Measurements from ENCODE around the gene QTRT2. TPM values are rescaled to one million over a fixed set of nuclear protein-coding genes. Genes with fewer than 3 reads are reported as not detected.

The QTRT2 gene
- total and polyA plus RNA-seq, 9 of the 15 experiments (the other 6 are each of a cell fraction or from before 2014, with no cell fraction given) = 10.2 to 25.1 (median 17.3) TPM

GRCh38 chr3:114132500-114132899 is 76.0 kb downstream of the QTRT2 start:
- ATAC-seq (no peak), DNase-seq (ENCODE audit: extremely low read depth in 1 of 4, low spot score in 3 of 4) (no peak), FAIRE-seq (no peak)
- Histone ChIP-seq H3K9me3 (replicated peaks; ENCODE audit: control insufficient read depth, insufficient read depth, low read depth, low read length) (no peaks in the 10 kb centered on the region), H4K20me1 (replicated peaks; ENCODE audit: control insufficient read depth, insufficient read depth, low read length) (no peaks in the 10 kb centered on the region), H3K4me2 (ENCODE audit: insufficient read depth, low read length) (no peak overlapping the region), H3K4me1 (replicated peaks in 1 of 2; ENCODE audit: control insufficient read depth in 2 of 2, insufficient read depth in 2 of 2, low read length in 2 of 2) (no peaks in the 10 kb centered on the region), H3K9me1 (ENCODE audit: control insufficient read depth, insufficient read depth, low read length) (no peaks in the 10 kb centered on the region), H3K9ac (ENCODE audit: insufficient read depth in 1 of 2, low read depth in 2 of 2, low read length in 2 of 2) (no peak overlapping the region), H3K27ac (ENCODE audit: extremely low read depth, low read depth, low read length) (no peak overlapping the region), H3K4me3 (no peak overlapping the region), H3K79me2 (ENCODE audit: control insufficient read depth, insufficient read depth, low read length) (no peaks in the 10 kb centered on the region), H3K27me3 (ENCODE audit: control insufficient read depth in 2 of 2, insufficient read depth in 2 of 2, low read length in 2 of 2) (peaks cover 0 to 5% of the 10 kb centered on the region in 2 experiments; a peak in 2 of 5 replicates), H3K36me3 (ENCODE audit: control insufficient read depth, insufficient read depth, low read length) (no peaks in the 10 kb centered on the region), H2AFZ (ENCODE audit: low read depth, low read length) (no peak overlapping the region)
- 8% methylated on average over 3 of the region's 3 CpGs for WGBS (ENCODE audit: insufficient coverage, low coverage, missing lambda C conversion rate)
- CTCF ChIA-PET (ENCODE audit: low intra/inter-chr PET ratio) = no interaction called here
- in situ Hi-C loops (cut with MboI) (no loop called here), intact Hi-C loops (cut with micrococcal nuclease) (no loop called here)
- no TSS peak for BruUV-seq (replicated peaks)
- TF ChIP-seq CHCHD3 (CRISPR knock-in tag; IDR thresholded peaks at IDR 0.05) (no peak), ZNF121 (CRISPR knock-in tag; conservative IDR thresholded peaks at IDR 0.05) (no peak), STAG1 (CRISPR knock-in tag; IDR thresholded peaks at IDR 0.05; ENCODE audit: borderline replicate concordance) (no peak), MAZ (CRISPR knock-in tag; conservative IDR thresholded peaks at IDR 0.05 in 1 of 2, IDR thresholded peaks at IDR 0.05 in 1 of 2) (no peak)
- POLR2A ChIA-PET = no interaction called here

DNA sequence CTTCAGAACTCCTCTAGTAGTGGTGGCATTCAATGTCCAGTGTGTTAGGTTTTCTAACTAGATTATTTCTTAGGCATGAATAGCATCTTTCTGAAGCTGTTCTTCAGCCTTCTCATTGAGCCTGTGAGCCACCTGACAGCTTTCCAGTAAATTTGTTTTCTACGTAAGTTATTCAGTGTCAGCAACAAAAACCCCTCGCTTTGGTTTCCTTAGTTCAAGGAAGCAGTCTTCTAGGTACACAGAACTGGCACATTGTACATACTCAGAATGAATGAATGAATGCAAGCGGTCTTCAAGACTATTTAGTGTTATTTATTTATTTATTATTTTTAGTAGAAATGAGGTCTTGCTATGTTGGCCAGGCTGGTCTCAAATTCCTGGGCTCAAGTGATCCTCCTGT is 77.4 kb downstream of the QTRT2 start:
- Histone ChIP-seq H3K9ac (ENCODE audit: insufficient read depth in 1 of 2, low read depth in 2 of 2, low read length in 2 of 2) (no peak overlapping the region), H3K9me1 (ENCODE audit: control insufficient read depth, insufficient read depth, low read length) (no peaks in the 10 kb centered on the region), H3K4me1 (replicated peaks in 1 of 2; ENCODE audit: control insufficient read depth in 2 of 2, insufficient read depth in 2 of 2, low read length in 2 of 2) (no peaks in the 10 kb centered on the region), H3K36me3 (ENCODE audit: control insufficient read depth, insufficient read depth, low read length) (no peaks in the 10 kb centered on the region), H3K27me3 (ENCODE audit: control insufficient read depth in 2 of 2, insufficient read depth in 2 of 2, low read length in 2 of 2) (no peaks in the 10 kb centered on the region), H3K4me3 (no peak overlapping the region), H3K79me2 (ENCODE audit: control insufficient read depth, insufficient read depth, low read length) (no peaks in the 10 kb centered on the region), H3K27ac (ENCODE audit: extremely low read depth, low read depth, low read length) (no peak overlapping the region), H3K9me3 (replicated peaks; ENCODE audit: control insufficient read depth, insufficient read depth, low read depth, low read length) (no peaks in the 10 kb centered on the region), H4K20me1 (replicated peaks; ENCODE audit: control insufficient read depth, insufficient read depth, low read length) (no peaks in the 10 kb centered on the region), H2AFZ (ENCODE audit: low read depth, low read length) (no peak overlapping the region), H3K4me2 (ENCODE audit: insufficient read depth, low read length) (no peak overlapping the region)
- in situ Hi-C loops (cut with MboI) = no loop called here
- ATAC-seq (no peak), FAIRE-seq (no peak), DNase-seq (ENCODE audit: extremely low read depth in 1 of 4, low spot score in 3 of 4) (no peak)
- TF ChIP-seq PTTG1 (tag; IDR thresholded peaks at IDR 0.05; ENCODE audit: low read depth) (no peak), PHB2 (IDR thresholded peaks at IDR 0.05; ENCODE audit: low read depth) (no peak)
- WGBS (ENCODE audit: insufficient coverage, low coverage, missing lambda C conversion rate) = 0% methylated on average over 2 of the region's 3 CpGs
- intact Hi-C loops (cut with micrococcal nuclease) = no loop called here
- BruUV-seq (replicated peaks) = no TSS peak
- ChIA-PET POLR2A (no interaction called here), CTCF (ENCODE audit: low intra/inter-chr PET ratio) (no interaction called here)

Other genes with a start within 250 kb of the QTRT2 start
- gene GRAMD1C, start 217.9 kb upstream of the QTRT2 start, total RNA-seq (2014; rRNA removed) = not detected in 2 replicates
- gene GRAMD1C, start 217.9 kb upstream of the QTRT2 start, total RNA-seq (2014; rRNA removed; fragmentation: Illumina TruSeq; extraction: Trizol) = not detected in 2 replicates
- gene GRAMD1C, start 217.9 kb upstream of the QTRT2 start, total RNA-seq (2015; rRNA removed; fragmentation: Illumina TruSeq; extraction: Trizol) = not detected in 2 replicates
- gene GRAMD1C, start 217.9 kb upstream of the QTRT2 start, total RNA-seq (2021) = not detected in 2 replicates
- gene GRAMD1C, start 217.9 kb upstream of the QTRT2 start, polyA plus RNA-seq (2011; rRNA removed) = not detected in 2 replicates
- gene GRAMD1C, start 217.9 kb upstream of the QTRT2 start, polyA plus RNA-seq (2014; fragmentation: Illumina TruSeq; extraction: Trizol) = not detected in 2 replicates
- gene GRAMD1C, start 217.9 kb upstream of the QTRT2 start, polyA plus RNA-seq (2014; fragmentation: Nextera tagmentation; extraction: Ambion mirVana) = not detected
- 0.07 TPM in 1 of 2 replicates, not detected in the other for gene GRAMD1C, start 217.9 kb upstream of the QTRT2 start, polyA plus RNA-seq (2014; rRNA removed)
- gene ZDHHC23, start 108.7 kb upstream of the QTRT2 start, total RNA-seq (2014; rRNA removed) = 0.27 and 1.0 TPM in 2 replicates
- 0.55 and 1.5 TPM in 2 replicates for gene ZDHHC23, start 108.7 kb upstream of the QTRT2 start, total RNA-seq (2014; rRNA removed; fragmentation: Illumina TruSeq; extraction: Trizol)
- 0.40 and 0.41 TPM in 2 replicates for gene ZDHHC23, start 108.7 kb upstream of the QTRT2 start, total RNA-seq (2015; rRNA removed; fragmentation: Illumina TruSeq; extraction: Trizol)
- gene ZDHHC23, start 108.7 kb upstream of the QTRT2 start, total RNA-seq (2021) = 1.1 and 1.6 TPM in 2 replicates
- gene ZDHHC23, start 108.7 kb upstream of the QTRT2 start, polyA plus RNA-seq (2011; rRNA removed) = 0.60 and 2.7 TPM in 2 replicates
- gene ZDHHC23, start 108.7 kb upstream of the QTRT2 start, polyA plus RNA-seq (2014; fragmentation: Illumina TruSeq; extraction: Trizol) = 0.82 and 0.97 TPM in 2 replicates
- under 1 TPM; 0.22 to 0.25 TPM for gene ZDHHC23, start 108.7 kb upstream of the QTRT2 start, polyA plus RNA-seq (2014; fragmentation: Nextera tagmentation; extraction: Ambion mirVana)
- gene ZDHHC23, start 108.7 kb upstream of the QTRT2 start, polyA plus RNA-seq (2014; rRNA removed) = 1.0 TPM in 2 replicates
- 0.18 and 0.29 TPM in 2 replicates for gene CCDC191, start 211 bp upstream of the QTRT2 start, total RNA-seq (2014; rRNA removed)
- 0.47 and 0.83 TPM in 2 replicates for gene CCDC191, start 211 bp upstream of the QTRT2 start, total RNA-seq (2014; rRNA removed; fragmentation: Illumina TruSeq; extraction: Trizol)
- gene CCDC191, start 211 bp upstream of the QTRT2 start, total RNA-seq (2015; rRNA removed; fragmentation: Illumina TruSeq; extraction: Trizol) = 0.22 and 0.38 TPM in 2 replicates
- gene CCDC191, start 211 bp upstream of the QTRT2 start, total RNA-seq (2021) = 0.09 and 0.11 TPM in 2 replicates
- 0.39 and 0.42 TPM in 2 replicates for gene CCDC191, start 211 bp upstream of the QTRT2 start, polyA plus RNA-seq (2011; rRNA removed)
- 0.28 and 0.52 TPM in 2 replicates for gene CCDC191, start 211 bp upstream of the QTRT2 start, polyA plus RNA-seq (2014; fragmentation: Illumina TruSeq; extraction: Trizol)
- under 1 TPM; 0.10 to 0.55 TPM for gene CCDC191, start 211 bp upstream of the QTRT2 start, polyA plus RNA-seq (2014; fragmentation: Nextera tagmentation; extraction: Ambion mirVana)
- 0.03 and 0.17 TPM in 2 replicates for gene CCDC191, start 211 bp upstream of the QTRT2 start, polyA plus RNA-seq (2014; rRNA removed)
- not detected in 2 replicates for gene DRD3, start 122.3 kb downstream of the QTRT2 start, total RNA-seq (2014; rRNA removed)
- gene DRD3, start 122.3 kb downstream of the QTRT2 start, total RNA-seq (2014; rRNA removed; fragmentation: Illumina TruSeq; extraction: Trizol) = not detected in 2 replicates
- not detected in 2 replicates for gene DRD3, start 122.3 kb downstream of the QTRT2 start, total RNA-seq (2015; rRNA removed; fragmentation: Illumina TruSeq; extraction: Trizol)
- gene DRD3, start 122.3 kb downstream of the QTRT2 start, total RNA-seq (2021) = not detected in 2 replicates
- gene DRD3, start 122.3 kb downstream of the QTRT2 start, polyA plus RNA-seq (2011; rRNA removed) = not detected in 2 replicates
- not detected in 2 replicates for gene DRD3, start 122.3 kb downstream of the QTRT2 start, polyA plus RNA-seq (2014; fragmentation: Illumina TruSeq; extraction: Trizol)
- not detected for gene DRD3, start 122.3 kb downstream of the QTRT2 start, polyA plus RNA-seq (2014; fragmentation: Nextera tagmentation; extraction: Ambion mirVana)
- not detected in 2 replicates for gene DRD3, start 122.3 kb downstream of the QTRT2 start, polyA plus RNA-seq (2014; rRNA removed)
- 0.05 TPM in 1 of 2 replicates, not detected in the other for gene ZNF80, start 180.8 kb downstream of the QTRT2 start, total RNA-seq (2014; rRNA removed)
- 0.06 TPM in 1 of 2 replicates, not detected in the other for gene ZNF80, start 180.8 kb downstream of the QTRT2 start, total RNA-seq (2014; rRNA removed; fragmentation: Illumina TruSeq; extraction: Trizol)
- 0.04 TPM in 1 of 2 replicates, not detected in the other for gene ZNF80, start 180.8 kb downstream of the QTRT2 start, total RNA-seq (2015; rRNA removed; fragmentation: Illumina TruSeq; extraction: Trizol)
- gene ZNF80, start 180.8 kb downstream of the QTRT2 start, total RNA-seq (2021) = not detected in 2 replicates
- gene ZNF80, start 180.8 kb downstream of the QTRT2 start, polyA plus RNA-seq (2011; rRNA removed) = 0.03 TPM in 1 of 2 replicates, not detected in the other
- 0.07 TPM in 1 of 2 replicates, not detected in the other for gene ZNF80, start 180.8 kb downstream of the QTRT2 start, polyA plus RNA-seq (2014; fragmentation: Illumina TruSeq; extraction: Trizol)
- under 1 TPM; 0.01 to 0.06 TPM for gene ZNF80, start 180.8 kb downstream of the QTRT2 start, polyA plus RNA-seq (2014; fragmentation: Nextera tagmentation; extraction: Ambion mirVana)
- gene ZNF80, start 180.8 kb downstream of the QTRT2 start, polyA plus RNA-seq (2014; rRNA removed) = not detected in 2 replicates
- not detected in 2 replicates for gene TIGIT, start 237.3 kb downstream of the QTRT2 start, total RNA-seq (2014; rRNA removed)
- not detected in 2 replicates for gene TIGIT, start 237.3 kb downstream of the QTRT2 start, total RNA-seq (2014; rRNA removed; fragmentation: Illumina TruSeq; extraction: Trizol)
- gene TIGIT, start 237.3 kb downstream of the QTRT2 start, total RNA-seq (2015; rRNA removed; fragmentation: Illumina TruSeq; extraction: Trizol) = not detected in 2 replicates
- gene TIGIT, start 237.3 kb downstream of the QTRT2 start, total RNA-seq (2021) = 0.11 and 0.13 TPM in 2 replicates
- not detected in 2 replicates for gene TIGIT, start 237.3 kb downstream of the QTRT2 start, polyA plus RNA-seq (2011; rRNA removed)
- gene TIGIT, start 237.3 kb downstream of the QTRT2 start, polyA plus RNA-seq (2014; fragmentation: Illumina TruSeq; extraction: Trizol) = not detected in 2 replicates
- not detected for gene TIGIT, start 237.3 kb downstream of the QTRT2 start, polyA plus RNA-seq (2014; fragmentation: Nextera tagmentation; extraction: Ambion mirVana)
- gene TIGIT, start 237.3 kb downstream of the QTRT2 start, polyA plus RNA-seq (2014; rRNA removed) = not detected in 2 replicates

Data from K562 (cell line).